ENCODE data around the gene PCMT1. TPM values are rescaled to one million over a fixed set of nuclear protein-coding genes. Genes with fewer than 3 reads are reported as not detected.

Gene PCMT1
- total and polyA plus RNA-seq, 10 of the 15 experiments (the other 5 are each of a cell fraction or from before 2014, with no cell fraction given) = 48.5 to 126 (median 81.2) TPM

- ChIA-PET POLR2A (no interaction called here), SMC1A (ENCODE audit: uncharacterized antibody, unreplicated experiment) (no interaction called here), RAD21 (ENCODE audit: unreplicated experiment) (no interaction called here), CTCF (no interaction called here)
- FAIRE-seq (no peak), ATAC-seq (no peak), DNase-seq (ENCODE audit: low read depth, low spot score) (no peak)
- Histone ChIP-seq H3K27ac (ENCODE audit: control insufficient read depth, insufficient read depth) (no peak overlapping the region), H4K20me1 (ENCODE audit: control insufficient read depth, insufficient read depth) (no peaks in the 10 kb centered on the region), H3K9me3 (replicated peaks; ENCODE audit: control insufficient read depth, insufficient read depth, low read length) (no peaks in the 10 kb centered on the region; the same call in 2 of the 3 replicates), H3K4me3 (no peak overlapping the region), H3K4me2 (ENCODE audit: control insufficient read depth, insufficient read depth) (no peak overlapping the region), H3K36me3 (ENCODE audit: control insufficient read depth in 2 of 2, insufficient read depth in 2 of 2, low read length in 1 of 2) (no peaks in the 10 kb centered on the region), H3K4me1 (ENCODE audit: control insufficient read depth, insufficient read depth, low read length) (no peaks in the 10 kb centered on the region; the same call in 1 of the 2 replicates), H3K9ac (ENCODE audit: control insufficient read depth, insufficient read depth, low read length) (no peak overlapping the region), H2AFZ (ENCODE audit: control insufficient read depth, low read depth, low read length) (no peak overlapping the region), H3K79me2 (ENCODE audit: control insufficient read depth, insufficient read depth, low read length) (no peaks in the 10 kb centered on the region), H3K27me3 (replicated peaks in 1 of 2; ENCODE audit: control insufficient read depth in 2 of 2, insufficient read depth in 2 of 2, low read length in 1 of 2) (peaks cover 5 to 12% of the 10 kb centered on the region in 2 experiments)
- WGBS (ENCODE audit: insufficient coverage, insufficient replicate concordance, low lambda C conversion rate, missing lambda C conversion rate) = 18% methylated on average over 5 of the region's 7 CpGs
- in situ Hi-C loops (cut with MboI) = no loop called here
- no TSS peak for BruUV-seq (replicated peaks)
- intact Hi-C loops (cut with micrococcal nuclease; ENCODE audit: unreplicated experiment) = no loop called here
- no peak for TF ChIP-seq SIX5 (IDR thresholded peaks at IDR 0.05; ENCODE audit: low read depth, low read length, severe bottlenecking)
- TF ChIP-seq KAT2A (conservative IDR thresholded peaks at IDR 0.05; ENCODE audit: control insufficient read depth, low read depth, low read length) = no peak
- no peak for TF ChIP-seq RELA (IDR thresholded peaks at IDR 0.05; ENCODE audit: borderline replicate concordance, partially characterized antibody)
- no peak for TF ChIP-seq CTCF (IDR thresholded peaks at IDR 0.05 in 2 of 3, conservative IDR thresholded peaks at IDR 0.05 in 1 of 3; ENCODE audit: control insufficient read depth in 2 of 3, extremely low read depth in 1 of 3, insufficient read depth in 1 of 3, low read depth in 3 of 3, low read length in 3 of 3)
- TF ChIP-seq SREBF1 (IDR thresholded peaks at IDR 0.05; ENCODE audit: low read length) = no peak
- no peak for TF ChIP-seq PKNOX1 (IDR thresholded peaks at IDR 0.05)
- no peak for TF ChIP-seq YBX1 (IDR thresholded peaks at IDR 0.05)
- no peak for TF ChIP-seq YY1 (IDR thresholded peaks at IDR 0.05; ENCODE audit: low read depth, low read length)
- TF ChIP-seq RUNX3 (IDR thresholded peaks at IDR 0.05; ENCODE audit: low read length) = no peak
- TF ChIP-seq RFX5 (IDR thresholded peaks at IDR 0.05; ENCODE audit: low read depth, low read length) = no peak
- TF ChIP-seq CEBPZ (IDR thresholded peaks at IDR 0.05; ENCODE audit: low read depth, low read length) = no peak
- TF ChIP-seq, protein P1, sequence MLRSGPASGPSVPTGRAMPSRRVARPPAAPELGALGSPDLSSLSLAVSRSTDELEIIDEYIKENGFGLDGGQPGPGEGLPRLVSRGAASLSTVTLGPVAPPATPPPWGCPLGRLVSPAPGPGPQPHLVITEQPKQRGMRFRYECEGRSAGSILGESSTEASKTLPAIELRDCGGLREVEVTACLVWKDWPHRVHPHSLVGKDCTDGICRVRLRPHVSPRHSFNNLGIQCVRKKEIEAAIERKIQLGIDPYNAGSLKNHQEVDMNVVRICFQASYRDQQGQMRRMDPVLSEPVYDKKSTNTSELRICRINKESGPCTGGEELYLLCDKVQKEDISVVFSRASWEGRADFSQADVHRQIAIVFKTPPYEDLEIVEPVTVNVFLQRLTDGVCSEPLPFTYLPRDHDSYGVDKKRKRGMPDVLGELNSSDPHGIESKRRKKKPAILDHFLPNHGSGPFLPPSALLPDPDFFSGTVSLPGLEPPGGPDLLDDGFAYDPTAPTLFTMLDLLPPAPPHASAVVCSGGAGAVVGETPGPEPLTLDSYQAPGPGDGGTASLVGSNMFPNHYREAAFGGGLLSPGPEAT (IDR thresholded peaks at IDR 0.05; ENCODE audit: low read depth) = no peak
- no peak for TF ChIP-seq EP300 (IDR thresholded peaks at IDR 0.05; ENCODE audit: borderline replicate concordance in 1 of 2, control insufficient read depth in 1 of 2, low read depth in 2 of 2, low read length in 2 of 2)
- no peak for TF ChIP-seq BCL3 (IDR thresholded peaks at IDR 0.05; ENCODE audit: borderline replicate concordance, insufficient read depth, low read depth, low read length, poor library complexity, severe bottlenecking)
- no peak for TF ChIP-seq BRCA1 (IDR thresholded peaks at IDR 0.05; ENCODE audit: low read depth, low read length)
These were observed 109.8 kb downstream of the PCMT1 start for GRCh38 chr6:149859368-149859767.
